Mononuclear cell (primary cell): Measurements from ENCODE around the gene MAGEE2. TPM values are rescaled to one million over a fixed set of nuclear protein-coding genes. Genes with fewer than 3 reads are reported as not detected.
A peak's percentile ranks its signal among the peaks of the same experiment; 100 is the strongest.
"Not testable (repeated sequence)": the region's sequence is repeated elsewhere in the genome, so short reads cannot be mapped to it uniquely, and the experiment has no call there.

Experiments used
- H3K27me3 ChIP-seq: 2 replicates; pipeline ENCODE4 v1.6.0; 2011; ENCODE audit warnings: low read length, control low read depth; ENCODE audit not compliant: insufficient read depth
- H3K4me1 ChIP-seq: 2 replicates; pipeline ENCODE4 v1.5.1; 2011; ENCODE audit warnings: mild to moderate bottlenecking, low read length, control low read depth; ENCODE audit not compliant: insufficient read depth
- H3K4me3 ChIP-seq: 2 replicates; pipeline ENCODE4 v1.5.1; 2011; ENCODE audit warnings: mild to moderate bottlenecking, low read length, moderate library complexity
- H3K9me3 ChIP-seq: 2 replicates; pipeline ENCODE4 v1.5.1; 2011; ENCODE audit warnings: low read depth, mild to moderate bottlenecking, control low read depth, low read length
- total RNA-seq: library from RNA; depleted of rRNA; stranded (reverse); fragments of >200 nt; gene quantifications from one replicate; pipeline ENCODE4 v1.2.3, GENCODE V29; 2012

The MAGEE2 gene
- total RNA-seq = not detected

GRCh38 chrX:75784680-75785491 lies at the start of gene MAGEE2:
MAGEE2 (minus strand) TSS chrX:75785254; CDS start chrX:75785051, 203 bp downstream.
- Histone ChIP-seq H3K9me3 (no peaks in the 10 kb centered on the region), H3K4me3 (no peak within 1 kb of the TSS), H3K4me1 (no peaks in the 10 kb centered on the region), H3K27me3 (no peaks in the 10 kb centered on the region)

GRCh38 chrX:75786290-75786689 lies 1.2 kb upstream of the MAGEE2 start:
- no peak overlapping the region for H3K4me3 ChIP-seq
- H3K9me3 ChIP-seq = no peaks in the 10 kb centered on the region
- no peaks in the 10 kb centered on the region for H3K27me3 ChIP-seq
- no peaks in the 10 kb centered on the region for H3K4me1 ChIP-seq

DNA sequence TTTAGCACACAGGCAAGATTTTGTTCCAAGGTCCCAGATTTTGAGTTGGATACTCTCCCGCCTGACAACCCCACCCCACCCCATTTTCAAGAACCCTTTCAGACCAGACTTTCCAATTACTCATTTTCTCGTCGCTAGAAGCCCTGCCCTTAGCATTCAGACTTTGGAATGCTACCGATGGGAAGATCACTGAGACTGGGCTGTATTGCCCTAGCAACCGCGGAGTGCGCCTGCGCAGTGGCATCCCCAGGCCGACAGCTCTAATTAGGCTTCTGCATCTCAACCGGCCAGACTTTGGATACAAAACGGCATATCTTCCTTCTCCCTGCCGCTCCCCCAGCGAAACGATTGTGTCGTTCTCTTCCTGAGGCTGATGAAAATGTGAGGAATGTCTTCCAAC lies 3.4 kb downstream of the MAGEE2 start:
- no peaks in the 10 kb centered on the region for H3K27me3 ChIP-seq
- H3K9me3 ChIP-seq = no peaks in the 10 kb centered on the region
- no peaks in the 10 kb centered on the region for H3K4me1 ChIP-seq
- H3K4me3 ChIP-seq = no peak overlapping the region

- H3K4me1 ChIP-seq, H3K9me3 ChIP-seq, H3K4me3 ChIP-seq, H3K27me3 ChIP-seq: not testable (repeated sequence)
Observed at GRCh38 chrX:75768063-75768462, 17.0 kb downstream of the MAGEE2 start.

- H3K9me3 ChIP-seq = no peaks in the 10 kb centered on the region
- no peak overlapping the region for H3K4me3 ChIP-seq
- H3K27me3 ChIP-seq = no peaks in the 10 kb centered on the region
- no peaks in the 10 kb centered on the region for H3K4me1 ChIP-seq
Observed at GRCh38 chrX:75748431-75748830, 36.6 kb downstream of the MAGEE2 start.

GRCh38 chrX:75746891-75747639 lies 38.0 kb downstream of the MAGEE2 start:
- H3K27me3 ChIP-seq = no peaks in the 10 kb centered on the region
- H3K4me3 ChIP-seq = peak overlapping the region; percentile 30
- H3K4me1 ChIP-seq = no peaks in the 10 kb centered on the region
- no peaks in the 10 kb centered on the region for H3K9me3 ChIP-seq
